Astrocyte (in vitro differentiated cells and primary cell): ENCODE data around the gene ARPP21. TPM values are rescaled to one million over a fixed set of nuclear protein-coding genes. Genes with fewer than 3 reads are reported as not detected.

Source experiments
- DNase-seq: peaks from one replicate; pipeline ENCODE4 v3.0.0-alpha.2; 2010; ENCODE audit warnings: low read depth
- FAIRE-seq: peaks from 2 replicates; lab custom pipeline; 2011; peaks lifted over from hg19 to GRCh38; lab: Jason Lieb, UNC
- H2AFZ ChIP-seq: 2 replicates; pipeline ENCODE4 v1.6.0; 2012; ENCODE audit warnings: low read depth, low read length, inconsistent platforms
- H3K27ac ChIP-seq: 2 replicates; pipeline ENCODE4 v1.5.1; 2011; ENCODE audit warnings: low read depth, low read length, inconsistent platforms
- H3K27me3 ChIP-seq: 2 replicates; pipeline ENCODE4 v1.6.0; 2011; ENCODE audit warnings: low read length, inconsistent platforms; ENCODE audit not compliant: insufficient read depth
- H3K36me3 ChIP-seq: 2 replicates; pipeline ENCODE4 v1.5.1; 2011; ENCODE audit warnings: low read length, inconsistent platforms; ENCODE audit not compliant: insufficient read depth
- H3K4me1 ChIP-seq: 2 replicates; pipeline ENCODE4 v1.5.1; 2011; ENCODE audit warnings: low read length, inconsistent platforms; ENCODE audit not compliant: insufficient read depth
- H3K4me2 ChIP-seq: 2 replicates; pipeline ENCODE4 v1.6.0; 2012; ENCODE audit warnings: low read length, inconsistent platforms
- H3K4me3 ChIP-seq: 2 replicates; pipeline ENCODE4 v1.5.1; 2011; ENCODE audit warnings: low read depth, mild to moderate bottlenecking, low read length, inconsistent platforms; ENCODE audit not compliant: insufficient read depth
- H3K79me2 ChIP-seq: 2 replicates; pipeline ENCODE4 v1.6.0; 2012; ENCODE audit warnings: mild to moderate bottlenecking, low read length, inconsistent platforms; ENCODE audit not compliant: insufficient read depth
- H3K9ac ChIP-seq: 2 replicates; pipeline ENCODE4 v1.6.0; 2012; ENCODE audit warnings: mild to moderate bottlenecking, low read length, inconsistent platforms
- H3K9me3 ChIP-seq: 2 replicates; pipeline ENCODE4 v1.5.1; 2012; ENCODE audit warnings: low read depth, mild to moderate bottlenecking, low read length, inconsistent platforms; ENCODE audit not compliant: insufficient read depth
- H4K20me1 ChIP-seq: 2 replicates; pipeline ENCODE4 v1.6.0; 2012; ENCODE audit warnings: low read length, inconsistent platforms; ENCODE audit not compliant: insufficient read depth
- H3K27ac Mint-ChIP-seq: one replicate; pipeline ENCODE4 v1.8.0; 2021; ENCODE audit warnings: mild to moderate bottlenecking, mixed read lengths; ENCODE audit not compliant: unreplicated experiment
- H3K27me3 Mint-ChIP-seq: one replicate; pipeline ENCODE4 v1.8.0; 2021; ENCODE audit warnings: low read depth, mixed read lengths; ENCODE audit not compliant: unreplicated experiment
- H3K36me3 Mint-ChIP-seq: one replicate; pipeline ENCODE4 v1.8.0; 2021; ENCODE audit warnings: low read depth, mixed read lengths; ENCODE audit not compliant: unreplicated experiment
- H3K4me1 Mint-ChIP-seq: one replicate; pipeline ENCODE4 v1.8.0; 2021; ENCODE audit warnings: low read depth, mixed read lengths; ENCODE audit not compliant: unreplicated experiment
- H3K4me3 Mint-ChIP-seq: one replicate; pipeline ENCODE4 v1.8.0; 2021; ENCODE audit warnings: mild to moderate bottlenecking, moderate library complexity, mixed read lengths; ENCODE audit not compliant: unreplicated experiment
- H3K9me3 Mint-ChIP-seq: one replicate; pipeline ENCODE4 v1.8.0; 2021; ENCODE audit warnings: mild to moderate bottlenecking, mixed read lengths; ENCODE audit not compliant: unreplicated experiment
- EZH2 ChIP-seq: IDR thresholded peaks from 2 replicates; pipeline ENCODE4 v1.6.1; 2012; ENCODE audit warnings: mild to moderate bottlenecking, low read length, inconsistent platforms; ENCODE audit not compliant: insufficient read depth
- total RNA-seq: library from RNA; stranded (reverse); gene quantifications from 2 replicates; pipeline ENCODE4 v1.2.1, GENCODE V29; 2021
- TF ChIP-seq, protein P1 (sequence below): IDR thresholded peaks from 2 replicates; pipeline ENCODE4 v1.5.1; 2011; ENCODE audit warnings: low read depth, mild to moderate bottlenecking, inconsistent platforms, low read length, moderate library complexity; ENCODE audit not compliant: insufficient read depth

ARPP21 gene
- total RNA-seq, 1 donor from 2014 or later = 0.45 TPM

GRCh38 chr3:35745351-35745750 is 106.0 kb downstream of the ARPP21 start:
- Mint-ChIP-seq H3K27me3 (peaks cover 9% of the 10 kb centered on the region), H3K36me3 (no peaks in the 10 kb centered on the region), H3K27ac (no peak overlapping the region), H3K9me3 (no peaks in the 10 kb centered on the region), H3K4me1 (no peaks in the 10 kb centered on the region), H3K4me3 (no peak overlapping the region)
- H3K9ac ChIP-seq = no peak overlapping the region
- DNase-seq (no peak), FAIRE-seq (no peak)
- no peak overlapping the region for H3K4me2 ChIP-seq
- no peaks in the 10 kb centered on the region for H3K36me3 ChIP-seq
- H3K27me3 ChIP-seq = no peaks in the 10 kb centered on the region
- H3K9me3 ChIP-seq = no peaks in the 10 kb centered on the region
- H3K4me1 ChIP-seq = no peaks in the 10 kb centered on the region
- no peak overlapping the region for H3K27ac ChIP-seq
- H4K20me1 ChIP-seq = no peaks in the 10 kb centered on the region
- TF ChIP-seq, protein P1, sequence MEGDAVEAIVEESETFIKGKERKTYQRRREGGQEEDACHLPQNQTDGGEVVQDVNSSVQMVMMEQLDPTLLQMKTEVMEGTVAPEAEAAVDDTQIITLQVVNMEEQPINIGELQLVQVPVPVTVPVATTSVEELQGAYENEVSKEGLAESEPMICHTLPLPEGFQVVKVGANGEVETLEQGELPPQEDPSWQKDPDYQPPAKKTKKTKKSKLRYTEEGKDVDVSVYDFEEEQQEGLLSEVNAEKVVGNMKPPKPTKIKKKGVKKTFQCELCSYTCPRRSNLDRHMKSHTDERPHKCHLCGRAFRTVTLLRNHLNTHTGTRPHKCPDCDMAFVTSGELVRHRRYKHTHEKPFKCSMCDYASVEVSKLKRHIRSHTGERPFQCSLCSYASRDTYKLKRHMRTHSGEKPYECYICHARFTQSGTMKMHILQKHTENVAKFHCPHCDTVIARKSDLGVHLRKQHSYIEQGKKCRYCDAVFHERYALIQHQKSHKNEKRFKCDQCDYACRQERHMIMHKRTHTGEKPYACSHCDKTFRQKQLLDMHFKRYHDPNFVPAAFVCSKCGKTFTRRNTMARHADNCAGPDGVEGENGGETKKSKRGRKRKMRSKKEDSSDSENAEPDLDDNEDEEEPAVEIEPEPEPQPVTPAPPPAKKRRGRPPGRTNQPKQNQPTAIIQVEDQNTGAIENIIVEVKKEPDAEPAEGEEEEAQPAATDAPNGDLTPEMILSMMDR = no peak
- no peak for TF ChIP-seq EZH2
- no peak overlapping the region for H3K4me3 ChIP-seq
- H3K79me2 ChIP-seq = no peaks in the 10 kb centered on the region
- H2AFZ ChIP-seq = no peak overlapping the region

- H3K4me1 Mint-ChIP-seq = no peaks in the 10 kb centered on the region
- DNase-seq = no peak
- Histone ChIP-seq H3K4me3 (no peak overlapping the region), H2AFZ (no peak overlapping the region), H3K27ac (no peak overlapping the region), H3K9me3 (no peaks in the 10 kb centered on the region), H3K27me3 (no peaks in the 10 kb centered on the region), H3K36me3 (no peaks in the 10 kb centered on the region), H3K79me2 (no peaks in the 10 kb centered on the region), H3K4me2 (no peak overlapping the region), H3K9ac (no peak overlapping the region), H4K20me1 (no peaks in the 10 kb centered on the region), H3K4me1 (no peaks in the 10 kb centered on the region)
- H3K36me3 Mint-ChIP-seq = no peaks in the 10 kb centered on the region
- no peak overlapping the region for H3K27ac Mint-ChIP-seq
- H3K4me3 Mint-ChIP-seq = no peak overlapping the region
- FAIRE-seq = no peak
- TF ChIP-seq EZH2 = no peak
- H3K9me3 Mint-ChIP-seq = no peaks in the 10 kb centered on the region
- H3K27me3 Mint-ChIP-seq = peaks cover 9% of the 10 kb centered on the region
Observed at GRCh38 chr3:35745802-35746484, 106.6 kb downstream of the ARPP21 start.

DNA sequence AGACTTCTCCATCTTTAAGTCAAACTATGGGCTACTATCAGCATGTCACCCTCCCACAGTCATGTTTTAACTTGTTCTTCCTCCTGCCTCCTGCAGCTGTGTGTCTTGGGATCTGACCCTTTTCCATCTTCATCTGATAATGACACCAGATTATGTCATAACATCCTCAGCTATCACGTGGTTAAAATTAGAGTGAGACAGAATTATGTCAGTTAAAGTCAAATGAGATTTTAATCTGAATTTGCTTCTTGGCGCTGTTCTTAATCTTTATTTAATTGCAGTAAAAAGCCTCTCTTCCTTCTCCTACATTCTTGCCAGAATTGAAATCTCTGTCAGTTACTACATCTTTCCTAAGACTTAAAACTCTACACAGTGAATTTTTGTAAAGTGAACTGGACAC is 107.2 kb downstream of the ARPP21 start:
- Mint-ChIP-seq H3K27ac (no peak overlapping the region), H3K36me3 (no peaks in the 10 kb centered on the region), H3K27me3 (peaks cover 9% of the 10 kb centered on the region), H3K4me1 (no peaks in the 10 kb centered on the region), H3K9me3 (no peaks in the 10 kb centered on the region), H3K4me3 (no peak overlapping the region)
- no peaks in the 10 kb centered on the region for H3K79me2 ChIP-seq
- no peak overlapping the region for H3K27ac ChIP-seq
- no peak overlapping the region for H3K4me3 ChIP-seq
- no peak overlapping the region for H3K9ac ChIP-seq
- no peaks in the 10 kb centered on the region for H3K36me3 ChIP-seq
- TF ChIP-seq, protein P1 = no peak
- TF ChIP-seq EZH2 = no peak
- no peaks in the 10 kb centered on the region for H3K9me3 ChIP-seq
- no peak overlapping the region for H2AFZ ChIP-seq
- FAIRE-seq = no peak
- H4K20me1 ChIP-seq = no peaks in the 10 kb centered on the region
- H3K4me2 ChIP-seq = no peak overlapping the region
- DNase-seq = no peak
- H3K27me3 ChIP-seq = no peaks in the 10 kb centered on the region
- no peaks in the 10 kb centered on the region for H3K4me1 ChIP-seq
